Fibroblast of villous mesenchyme (primary cell): Measurements from ENCODE around the gene C1GALT1C1. TPM values are rescaled to one million over a fixed set of nuclear protein-coding genes. Genes with fewer than 3 reads are reported as not detected.

Experiments used
- DNase-seq: peaks from one replicate; pipeline ENCODE4 v3.0.0-alpha.2; 2010; ENCODE audit warnings: low read depth
- H3K4me3 ChIP-seq: 2 replicates; pipeline ENCODE4 v1.5.1; 2011; ENCODE audit warnings: low read depth, mild to moderate bottlenecking, low read length
- CTCF ChIP-seq: IDR thresholded peaks from 2 replicates; pipeline ENCODE4 v1.5.1; 2012; ENCODE audit warnings: low read depth, mild to moderate bottlenecking, low read length; ENCODE audit not compliant: insufficient read depth
- total RNA-seq: library from RNA; depleted of rRNA; stranded (reverse); fragments of >200 nt; gene quantifications from 2 replicates; pipeline ENCODE4 v1.2.3, GENCODE V29; 2012

C1GALT1C1 gene
- total RNA-seq, 1 donor: 84.2 TPM

GRCh38 chrX:120603707-120604360 is 26.0 kb downstream of the C1GALT1C1 start, which contains the start of gene MCTS1:
Gene MCTS1 (plus strand): TSS chrX:120604101. CDS start chrX:120604237, 136 bp downstream.
- no peak for TF ChIP-seq CTCF
- peak within 1 kb of the TSS; percentile 71 for H3K4me3 ChIP-seq
- DNase-seq: peak; percentile 96

GRCh38 chrX:120585702-120586101 is 44.2 kb downstream of the C1GALT1C1 start:
- H3K4me3 ChIP-seq: no peak overlapping the region
- no peak for DNase-seq
- no peak for TF ChIP-seq CTCF

Other genes with a start within 250 kb of the C1GALT1C1 start
- gene LAMP2, start 160.8 kb downstream of the C1GALT1C1 start, total RNA-seq: 129 and 153 TPM in 2 replicates
- 75.4 and 212 TPM in 2 replicates for gene CUL4B, start 69.1 kb downstream of the C1GALT1C1 start, total RNA-seq
- gene MCTS1, start 26.0 kb downstream of the C1GALT1C1 start, total RNA-seq: 37.4 and 47.1 TPM in 2 replicates
- gene CT47B1, start 245.8 kb upstream of the C1GALT1C1 start, total RNA-seq: not detected in 2 replicates